Fibroblast of the aortic adventitia (primary cell): ENCODE results near the gene THRB. TPM values are rescaled to one million over a fixed set of nuclear protein-coding genes. Genes with fewer than 3 reads are reported as not detected.
"Not testable (repeated sequence)": the region's sequence is repeated elsewhere in the genome, so short reads cannot be mapped to it uniquely, and the experiment has no call there.

Experiments
- DNase-seq: peaks from one replicate; pipeline ENCODE4 v3.0.0-alpha.2; 2010; ENCODE audit warnings: low read depth
- H3K4me3 ChIP-seq: 2 replicates; pipeline ENCODE4 v1.5.1; 2011; ENCODE audit warnings: low read depth, mild to moderate bottlenecking, control low read depth, low read length, moderate library complexity
- total RNA-seq: library from RNA; depleted of rRNA; stranded (reverse); fragments of >200 nt; gene quantifications from 2 replicates; pipeline ENCODE4 v1.2.3, GENCODE V29; 2012; ENCODE audit warnings: low replicate concordance
- TF ChIP-seq, protein P1 (sequence below): IDR thresholded peaks from 2 replicates; pipeline ENCODE4 v1.5.1; 2011; ENCODE audit warnings: mild to moderate bottlenecking, low read length, control low read depth, inconsistent platforms; ENCODE audit not compliant: insufficient read depth

Gene THRB
- total RNA-seq, 1 donor: 4.7 TPM

DNA sequence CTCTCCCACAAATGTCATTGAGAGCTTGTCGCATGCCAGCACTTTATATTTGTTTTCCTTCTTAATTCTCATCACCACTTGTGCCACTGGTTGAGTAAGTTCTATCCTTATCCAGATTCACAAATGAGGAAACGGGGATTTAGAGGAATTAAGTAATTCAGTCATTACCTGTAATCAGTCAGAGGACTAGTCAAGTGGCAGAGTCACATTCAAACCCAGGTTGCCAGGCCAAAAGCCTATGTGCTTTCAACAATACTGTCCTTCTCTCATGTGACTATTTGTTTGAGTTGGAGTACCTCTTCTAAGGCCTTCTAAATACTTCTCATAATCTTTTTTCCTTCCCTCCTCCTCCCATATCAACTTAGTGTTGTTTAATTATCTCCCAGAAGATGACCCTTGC, 76.9 kb downstream of the THRB start:
- no peak for DNase-seq
- TF ChIP-seq, protein P1, sequence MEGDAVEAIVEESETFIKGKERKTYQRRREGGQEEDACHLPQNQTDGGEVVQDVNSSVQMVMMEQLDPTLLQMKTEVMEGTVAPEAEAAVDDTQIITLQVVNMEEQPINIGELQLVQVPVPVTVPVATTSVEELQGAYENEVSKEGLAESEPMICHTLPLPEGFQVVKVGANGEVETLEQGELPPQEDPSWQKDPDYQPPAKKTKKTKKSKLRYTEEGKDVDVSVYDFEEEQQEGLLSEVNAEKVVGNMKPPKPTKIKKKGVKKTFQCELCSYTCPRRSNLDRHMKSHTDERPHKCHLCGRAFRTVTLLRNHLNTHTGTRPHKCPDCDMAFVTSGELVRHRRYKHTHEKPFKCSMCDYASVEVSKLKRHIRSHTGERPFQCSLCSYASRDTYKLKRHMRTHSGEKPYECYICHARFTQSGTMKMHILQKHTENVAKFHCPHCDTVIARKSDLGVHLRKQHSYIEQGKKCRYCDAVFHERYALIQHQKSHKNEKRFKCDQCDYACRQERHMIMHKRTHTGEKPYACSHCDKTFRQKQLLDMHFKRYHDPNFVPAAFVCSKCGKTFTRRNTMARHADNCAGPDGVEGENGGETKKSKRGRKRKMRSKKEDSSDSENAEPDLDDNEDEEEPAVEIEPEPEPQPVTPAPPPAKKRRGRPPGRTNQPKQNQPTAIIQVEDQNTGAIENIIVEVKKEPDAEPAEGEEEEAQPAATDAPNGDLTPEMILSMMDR: no peak
- no peak overlapping the region for H3K4me3 ChIP-seq

GRCh38 chr3:24416224-24416623, 78.4 kb downstream of the THRB start:
- DNase-seq: no peak
- H3K4me3 ChIP-seq: no peak overlapping the region
- TF ChIP-seq, protein P1: no peak

DNA sequence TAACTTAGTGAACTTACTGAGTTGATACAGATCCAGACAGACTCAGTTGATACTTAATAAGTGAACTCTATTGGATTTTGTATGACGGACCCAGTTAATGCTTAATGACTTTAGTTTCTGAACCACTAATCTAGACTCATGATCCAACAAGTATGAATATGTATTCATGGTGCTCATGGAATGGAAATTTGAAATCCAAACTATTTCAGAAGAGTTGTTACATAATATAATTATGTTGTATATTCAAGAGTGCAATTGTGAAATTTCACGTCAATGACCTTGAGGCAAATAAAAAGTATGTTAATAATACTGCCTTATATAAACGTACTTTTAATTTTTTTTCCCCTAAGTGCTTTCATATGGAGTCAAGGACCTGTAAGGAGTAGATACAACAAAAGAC, 78.8 kb downstream of the THRB start:
- DNase-seq: no peak
- TF ChIP-seq, protein P1: no peak
- no peak overlapping the region for H3K4me3 ChIP-seq

DNA sequence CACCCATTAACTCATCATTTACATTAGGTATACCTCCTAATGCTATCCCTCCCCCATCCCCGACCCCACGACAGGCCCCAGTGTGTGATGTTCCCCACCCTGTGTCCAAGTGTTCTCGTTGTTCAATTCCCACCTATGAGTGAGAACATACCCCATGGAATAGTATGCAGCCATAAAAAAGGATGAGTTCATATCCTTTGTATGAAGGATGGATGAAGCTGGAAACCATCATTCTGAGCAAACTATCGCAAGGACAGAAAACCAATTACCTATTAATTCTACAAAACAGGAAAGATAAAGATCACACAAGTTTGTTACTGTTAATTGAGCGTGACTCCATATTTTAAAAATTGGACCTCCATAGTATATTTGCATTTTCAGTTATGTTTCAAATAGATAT, 81.0 kb downstream of the THRB start:
- not testable (repeated sequence) for H3K4me3 ChIP-seq, DNase-seq

- no peak for DNase-seq
- TF ChIP-seq, protein P1: no peak
- H3K4me3 ChIP-seq: no peak overlapping the region
Observed at GRCh38 chr3:24410860-24411259, 83.8 kb downstream of the THRB start.

GRCh38 chr3:24407980-24408680, 86.5 kb downstream of the THRB start:
- TF ChIP-seq, protein P1: no peak
- no peak for DNase-seq
- no peak overlapping the region for H3K4me3 ChIP-seq

DNA sequence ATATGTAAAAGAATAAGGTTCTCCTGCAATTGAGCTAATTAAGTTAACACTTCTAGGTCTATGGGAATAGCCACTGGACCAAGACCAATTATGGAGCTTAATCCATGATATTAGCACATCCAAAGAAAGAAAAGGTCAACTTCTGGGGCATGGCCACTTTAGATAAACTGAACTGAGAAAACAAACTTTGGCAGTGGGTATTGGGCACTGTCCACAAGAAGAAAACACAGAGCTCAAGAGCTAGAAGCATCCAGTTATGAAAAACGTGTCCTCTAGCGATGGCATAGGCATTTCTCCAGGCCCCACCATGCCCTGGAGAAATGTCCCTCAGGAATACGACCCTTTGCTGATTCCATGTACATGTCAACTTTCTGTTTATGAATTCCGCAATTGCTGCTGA, 87.8 kb downstream of the THRB start:
- H3K4me3 ChIP-seq: no peak overlapping the region
- TF ChIP-seq, protein P1: no peak
- no peak for DNase-seq
